HUDEP-2 (cell line): ENCODE results near the gene CSF3R.
"Not testable (repeated sequence)": the region's sequence is repeated elsewhere in the genome, so short reads cannot be mapped to it uniquely, and the experiment has no call there.

Experiments used
- DNase-seq, 76 experiments: peaks; one replicate each; lab custom pipeline; 2025; ENCODE audit not compliant: unreplicated experiment in 76 of 76; lab: John Stamatoyannopoulos, UW

The CSF3R gene

DNA sequence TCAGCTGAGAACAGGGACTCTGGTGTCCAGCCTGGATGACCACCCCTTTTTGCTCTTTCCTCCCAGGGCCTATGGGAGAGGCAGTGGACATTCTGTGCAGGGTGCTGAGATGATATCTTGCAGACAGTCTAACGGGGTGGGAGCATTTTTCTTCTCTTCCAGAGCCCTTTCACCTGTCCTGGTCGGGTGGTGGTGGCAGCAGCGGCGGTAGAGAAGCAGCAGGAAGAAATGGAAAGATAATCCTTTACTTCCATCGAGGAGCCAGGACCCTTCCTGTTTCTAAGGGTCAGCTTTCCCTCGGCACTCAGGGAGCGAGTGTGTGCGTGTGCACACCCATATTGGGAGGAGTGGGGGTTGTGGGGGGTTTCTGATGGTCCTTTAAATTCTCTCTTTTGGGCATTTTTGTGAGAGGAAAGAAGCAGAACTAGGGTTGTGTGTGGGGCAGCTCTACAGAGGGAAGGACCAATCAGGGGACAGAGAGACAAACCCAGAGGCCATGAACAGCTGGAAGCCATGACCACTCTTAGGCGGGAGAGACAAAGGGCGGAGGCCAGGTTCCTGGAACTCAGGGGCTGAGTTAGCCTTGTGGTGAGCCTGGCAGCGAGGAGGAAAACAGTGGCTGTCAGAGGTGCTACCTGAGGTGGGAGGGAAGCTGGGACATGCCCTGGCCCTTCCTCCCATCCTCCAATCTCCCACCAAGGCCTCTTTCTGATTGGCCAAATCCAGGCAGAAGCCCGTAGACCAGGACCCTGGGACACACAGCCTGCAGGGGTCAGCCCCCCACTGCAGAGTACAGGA lies 31.2 kb upstream of the CSF3R start:
- peak in 2 of 76 experiments; percentile 4 to 7 for DNase-seq

DNA sequence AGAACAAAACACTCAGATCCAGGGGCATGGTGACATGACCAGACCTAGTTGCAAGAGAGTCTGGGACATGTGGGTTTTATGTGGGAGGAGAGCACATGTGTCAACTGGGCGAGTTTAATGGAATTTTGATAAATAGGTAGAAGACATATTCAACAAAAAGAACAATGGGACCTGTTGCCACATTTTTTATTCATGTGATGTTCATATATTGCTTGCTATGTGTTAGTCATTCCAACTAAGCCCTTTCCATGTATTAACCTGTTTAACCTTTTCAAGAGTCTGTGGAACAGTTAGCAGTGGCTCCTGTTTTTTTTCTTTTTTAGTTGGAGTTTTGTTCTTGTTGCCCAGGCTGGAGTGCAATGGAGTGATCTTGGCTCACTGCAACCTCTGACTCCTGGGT lies 30.1 kb upstream of the CSF3R start:
- no peak for DNase-seq

GRCh38 chr1:36511804-36512798 lies 29.4 kb upstream of the CSF3R start:
- DNase-seq: no peak

- DNase-seq: not testable (repeated sequence)
Measured at GRCh38 chr1:36511220-36511619, 28.5 kb upstream of the CSF3R start.

GRCh38 chr1:36510418-36510817 lies 27.7 kb upstream of the CSF3R start:
- DNase-seq: no peak

- no peak for DNase-seq
Measured at GRCh38 chr1:36508257-36508656, 25.5 kb upstream of the CSF3R start.

- DNase-seq: no peak
Measured at GRCh38 chr1:36506276-36506920, 23.7 kb upstream of the CSF3R start.

GRCh38 chr1:36503733-36504132 lies 21.0 kb upstream of the CSF3R start:
- no peak for DNase-seq

- DNase-seq: no peak
Measured at GRCh38 chr1:36503159-36503558, 20.4 kb upstream of the CSF3R start.

- no peak for DNase-seq
Measured at GRCh38 chr1:36502616-36503015, 19.9 kb upstream of the CSF3R start.

DNA sequence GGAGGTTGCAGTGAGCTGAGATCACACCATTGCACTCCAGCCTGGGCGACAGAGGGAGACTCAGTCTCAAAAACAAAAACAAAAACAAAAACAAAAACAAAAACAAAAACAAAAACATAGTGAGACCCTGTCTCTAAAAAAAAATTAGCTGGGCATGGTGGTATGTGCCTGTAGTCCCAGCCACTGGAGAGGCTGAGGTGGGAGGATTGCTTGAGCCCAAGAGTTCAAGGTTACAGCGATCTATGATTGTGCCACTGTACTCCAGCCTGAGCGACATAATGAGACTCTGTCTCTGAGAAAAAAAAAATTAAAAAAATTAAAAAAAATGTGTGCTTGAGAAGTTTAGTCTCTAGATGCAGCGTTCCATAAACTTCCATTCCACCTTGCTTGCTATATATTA lies 19.2 kb upstream of the CSF3R start:
- DNase-seq: not testable (repeated sequence)

GRCh38 chr1:36497207-36497606 lies 14.5 kb upstream of the CSF3R start:
- no peak for DNase-seq

GRCh38 chr1:36494971-36495370 lies 12.3 kb upstream of the CSF3R start:
- DNase-seq: no peak

DNA sequence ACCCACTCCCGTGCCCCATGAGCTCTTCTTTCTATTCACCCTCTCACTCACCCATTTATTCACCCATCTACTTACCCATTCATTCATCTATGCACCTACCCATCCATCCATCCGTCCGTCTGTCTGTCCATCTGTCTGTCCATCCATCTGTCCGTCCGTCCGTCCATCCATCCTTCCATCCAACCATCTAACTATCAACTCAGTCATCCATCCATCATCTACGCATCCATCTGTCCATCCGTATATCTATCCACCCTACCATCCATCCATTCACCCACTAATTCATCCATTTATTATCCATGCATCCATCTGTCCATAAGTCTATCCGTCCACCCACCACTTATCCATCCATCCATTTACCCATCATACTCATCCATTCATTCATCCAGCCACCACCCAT lies 10.8 kb upstream of the CSF3R start:
- no peak for DNase-seq

DNA sequence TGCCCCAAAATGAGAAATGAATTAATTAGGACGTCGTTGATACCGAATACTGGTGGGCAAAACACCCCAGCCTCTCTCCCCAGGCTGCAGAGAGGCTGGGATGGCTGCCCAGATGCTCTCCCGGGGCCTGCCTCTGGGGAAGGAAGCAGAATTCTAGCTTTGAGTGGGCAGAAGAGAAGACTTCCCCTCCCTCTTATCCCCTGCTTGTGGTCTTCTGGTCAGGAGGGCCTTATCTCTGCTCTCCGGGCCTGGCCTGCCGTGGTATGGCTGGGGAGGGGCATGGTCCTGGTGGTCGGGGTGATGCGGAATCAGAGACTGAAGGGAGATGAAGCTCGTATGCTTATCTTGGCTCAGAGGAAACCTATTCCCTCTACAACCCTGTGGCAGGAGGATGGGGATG lies 9.8 kb upstream of the CSF3R start:
- no peak for DNase-seq

- not testable (repeated sequence) for DNase-seq
Measured at GRCh38 chr1:36489258-36490051, 6.7 kb upstream of the CSF3R start.

GRCh38 chr1:36487906-36488305 lies 5.2 kb upstream of the CSF3R start:
- DNase-seq: no peak

- DNase-seq: not testable (repeated sequence)
Measured at GRCh38 chr1:36487336-36487725, 4.6 kb upstream of the CSF3R start.

DNA sequence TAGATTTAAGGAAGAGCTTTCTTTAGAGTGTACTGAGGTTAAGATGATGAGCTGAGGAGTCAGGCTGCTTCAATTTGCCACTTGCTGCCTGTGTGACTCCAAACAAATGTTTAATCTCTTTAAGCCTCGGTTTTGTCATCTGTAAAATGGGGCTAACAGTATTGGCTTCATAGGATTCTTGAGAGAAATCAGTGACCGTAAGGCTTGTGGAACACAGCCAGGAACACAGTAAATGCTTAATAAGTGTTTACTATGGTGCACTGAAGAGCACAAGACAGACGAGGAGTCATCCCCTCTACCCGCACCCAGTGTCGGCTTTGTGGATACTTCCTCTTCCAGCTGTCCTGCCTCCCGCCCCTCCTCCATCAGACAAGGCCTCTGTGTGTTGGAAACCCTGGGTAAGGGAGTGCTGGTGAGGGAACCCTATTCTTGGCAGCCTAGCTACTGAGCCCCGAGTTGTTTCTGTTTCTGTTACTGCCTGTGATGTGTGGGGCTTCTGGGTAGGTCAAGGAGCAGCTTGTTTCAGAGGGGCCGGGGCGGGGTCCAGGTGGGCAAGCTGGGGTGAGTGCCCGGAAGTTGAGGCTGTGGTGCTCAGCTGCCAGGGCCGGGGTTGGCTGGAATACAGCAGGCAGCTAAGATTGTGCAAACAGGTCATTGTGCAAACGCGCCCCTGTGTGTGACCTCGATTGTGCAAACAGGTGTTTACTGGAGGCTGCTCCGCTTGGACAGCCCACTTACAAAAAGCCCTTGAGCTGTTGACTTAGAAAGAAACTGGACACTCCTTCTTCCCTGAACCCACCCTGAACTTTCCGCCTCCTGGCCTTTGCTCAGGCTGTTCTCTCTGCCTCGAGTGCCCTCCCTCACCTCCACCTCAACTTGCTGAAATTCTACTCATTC lies 4.0 kb upstream of the CSF3R start:
- DNase-seq: no peak
